CD4-positive, alpha-beta T cell (primary cell): Measurements from ENCODE around the gene POT1. TPM values are rescaled to one million over a fixed set of nuclear protein-coding genes. Genes with fewer than 3 reads are reported as not detected.

Experiments used
- ATAC-seq: fragments of 200-7000 bp; cut with Tn5 transposase; one replicate; pipeline ENCODE4 v1.10.0; 2022; ENCODE audit warnings: mild to moderate bottlenecking; ENCODE audit not compliant: poor library complexity
- CTCF ChIA-PET: fragments of 350-600 bp; sonication (Branson Sonifier 250); formaldehyde crosslinking; loops from one replicate; lab custom pipeline; 2021; ENCODE audit warnings: antibody characterized with exemption, inconsistent platforms; lab: Charles Lee
- POLR2A ChIA-PET: fragments of 350-600 bp; sonication (Branson Sonifier 250); formaldehyde crosslinking; loops from one replicate; lab custom pipeline; 2021; ENCODE audit warnings: antibody characterized with exemption, inconsistent platforms; lab: Charles Lee
- DNase-seq, 14 experiments: peaks; one replicate each; pipeline ENCODE4 v3.0.0-alpha.2; 2013 to 2020; ENCODE audit warnings: mixed read lengths in 2 of 14
- H3K27ac ChIP-seq, 2 donors: one replicate each; pipeline versions ENCODE4 v1.5.1 to v1.7.0; 2013; ENCODE audit warnings: low read length in 2 of 2, low read depth in 1 of 2, mild to moderate bottlenecking in 1 of 2
- H3K27me3 ChIP-seq, 2 experiments: 1 replicate in 1 of 2; 2 replicates in 1 of 2; pipeline versions ENCODE4 v1.6.1 to v1.7.0; 2013; ENCODE audit warnings: low read length in 2 of 2, control low read depth in 1 of 2, mild to moderate bottlenecking in 1 of 2, moderate library complexity in 1 of 2; ENCODE audit not compliant: insufficient read depth in 2 of 2, control insufficient read depth in 1 of 2
- H3K36me3 ChIP-seq: one replicate; pipeline ENCODE4 v1.6.1; 2013; ENCODE audit warnings: low read length, control low read depth; ENCODE audit not compliant: insufficient read depth
- H3K4me1 ChIP-seq: one replicate; pipeline ENCODE4 v1.6.1; 2013; ENCODE audit warnings: low read length, control low read depth; ENCODE audit not compliant: insufficient read depth
- H3K4me3 ChIP-seq: one replicate; pipeline ENCODE4 v1.5.1; 2013; ENCODE audit warnings: mild to moderate bottlenecking, low read length, moderate library complexity
- H3K9me3 ChIP-seq, 2 experiments: 1 replicate in 1 of 2; 2 replicates in 1 of 2; pipeline versions ENCODE4 v1.6.1 to v1.7.0; 2013; ENCODE audit warnings: low read length in 2 of 2, mild to moderate bottlenecking in 2 of 2, control low read depth in 1 of 2, moderate library complexity in 1 of 2; ENCODE audit not compliant: control insufficient read depth in 1 of 2, insufficient read depth in 1 of 2
- H3K27ac Mint-ChIP-seq: one replicate; pipeline ENCODE4 v1.8.0; 2020; ENCODE audit warnings: mixed read lengths
- H3K27me3 Mint-ChIP-seq: one replicate; pipeline ENCODE4 v1.8.0; 2021; ENCODE audit warnings: mixed read lengths
- H3K36me3 Mint-ChIP-seq: one replicate; pipeline ENCODE4 v1.8.0; 2021; ENCODE audit warnings: low read depth, mixed read lengths
- H3K4me1 Mint-ChIP-seq: one replicate; pipeline ENCODE4 v1.8.0; 2021; ENCODE audit warnings: low read depth, mixed read lengths
- H3K4me3 Mint-ChIP-seq: one replicate; pipeline ENCODE4 v1.8.0; 2020; ENCODE audit warnings: mild to moderate bottlenecking, mixed read lengths
- H3K9me3 Mint-ChIP-seq: one replicate; pipeline ENCODE4 v1.8.0; 2020; ENCODE audit warnings: mixed read lengths
- CTCF ChIP-seq: fragments of 200-600 bp; IDR thresholded peaks from one replicate; pipeline ENCODE4 v1.8.0; 2022; ENCODE audit warnings: antibody characterized with exemption, mild to moderate bottlenecking
- intact Hi-C, 2 experiments: fragments of 100-400 bp; cut with DNase I in 1 of 2; cut with micrococcal nuclease in 1 of 2; formaldehyde crosslinking; loops; one replicate each; pipeline versions ENCODE4 v1.15.1 to v1.9.0; 2023 to 2025; cut with DNase I, micrococcal nuclease
- total RNA-seq, 174 experiments: library from RNA in 2 of 174; stranded (reverse) in 2 of 174; gene quantifications; one replicate each; pipeline ENCODE4 v1.2.3 and lab custom pipeline; 2021 to 2026

The POT1 gene
- total RNA-seq, 2 experiments from 2014 or later, result 8.0 to 8.3 TPM

DNA sequence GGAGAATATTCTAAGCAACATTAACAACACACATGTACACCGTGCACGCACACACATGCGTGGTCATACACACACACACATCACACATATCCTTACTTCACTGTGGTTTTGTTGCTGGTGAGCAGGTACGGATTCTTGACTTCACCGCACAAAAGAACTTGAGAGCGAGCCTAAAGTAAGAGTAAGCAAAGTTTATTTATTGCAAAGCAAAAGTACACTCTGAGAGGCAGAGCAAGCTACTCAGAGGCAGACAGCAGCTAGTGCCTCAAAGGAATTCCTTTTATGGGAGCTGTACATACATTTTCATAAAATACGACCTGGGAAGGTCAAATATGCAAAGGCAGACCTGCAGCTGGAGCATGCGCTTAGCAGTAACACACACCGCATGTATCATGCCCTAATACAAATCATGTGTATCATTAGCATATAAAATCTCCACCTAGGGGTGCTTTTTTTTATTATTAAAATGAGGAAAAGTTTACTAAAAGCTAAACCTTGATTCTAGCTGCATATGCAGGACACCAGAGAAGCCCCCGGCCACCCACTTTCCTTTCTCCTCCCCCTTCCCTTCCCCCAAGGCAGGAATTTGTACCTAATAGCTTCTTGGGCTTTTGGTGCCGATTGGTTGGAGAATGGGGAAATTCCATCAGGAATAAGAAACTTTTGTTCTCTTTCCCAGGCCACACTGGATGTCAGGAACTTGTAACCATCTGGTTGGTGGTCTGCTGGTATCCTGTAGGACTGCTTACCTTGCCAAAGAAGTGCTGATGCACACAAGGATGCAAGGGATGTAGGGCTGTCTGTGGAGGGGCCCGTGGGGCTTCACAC lies 147.5 kb downstream of the POT1 start:
- DNase-seq, result no peak

GRCh38 chr7:124781418-124781817 lies 148.2 kb downstream of the POT1 start:
- DNase-seq, result no peak
- Mint-ChIP-seq H3K27ac (no peak overlapping the region), H3K36me3 (no peaks in the 10 kb centered on the region), H3K27me3 (peaks cover 19% of the 10 kb centered on the region), H3K4me3 (no peak overlapping the region), H3K9me3 (no peaks in the 10 kb centered on the region), H3K4me1 (no peaks in the 10 kb centered on the region)
- intact Hi-C loops, result no loop called here
- H3K36me3 ChIP-seq, result no peaks in the 10 kb centered on the region
- ChIA-PET CTCF (no interaction called here), POLR2A (no interaction called here)
- TF ChIP-seq CTCF, result no peak
- H3K4me3 ChIP-seq, result no peak overlapping the region
- H3K4me1 ChIP-seq, result no peaks in the 10 kb centered on the region
- no peaks in the 10 kb centered on the region for H3K27me3 ChIP-seq
- H3K27ac ChIP-seq, result no peak overlapping the region
- ATAC-seq, result no peak
- no peaks in the 10 kb centered on the region for H3K9me3 ChIP-seq

More for the DNA sequence above, 147.5 kb downstream of the POT1 start:
- Histone ChIP-seq H3K4me3 (no peak overlapping the region), H3K27me3 (no peaks in the 10 kb centered on the region), H3K27ac (no peak overlapping the region), H3K4me1 (no peaks in the 10 kb centered on the region), H3K9me3 (no peaks in the 10 kb centered on the region), H3K36me3 (no peaks in the 10 kb centered on the region)
- no peak for TF ChIP-seq CTCF
- H3K4me1 Mint-ChIP-seq, result no peaks in the 10 kb centered on the region
- ChIA-PET POLR2A (no interaction called here), CTCF (no interaction called here)
- H3K27me3 Mint-ChIP-seq, result peaks cover 22% of the 10 kb centered on the region
- H3K4me3 Mint-ChIP-seq, result no peak overlapping the region
- H3K9me3 Mint-ChIP-seq, result no peaks in the 10 kb centered on the region
- intact Hi-C loops, result no loop called here
- no peaks in the 10 kb centered on the region for H3K36me3 Mint-ChIP-seq
- no peak for ATAC-seq
- no peak overlapping the region for H3K27ac Mint-ChIP-seq

DNA sequence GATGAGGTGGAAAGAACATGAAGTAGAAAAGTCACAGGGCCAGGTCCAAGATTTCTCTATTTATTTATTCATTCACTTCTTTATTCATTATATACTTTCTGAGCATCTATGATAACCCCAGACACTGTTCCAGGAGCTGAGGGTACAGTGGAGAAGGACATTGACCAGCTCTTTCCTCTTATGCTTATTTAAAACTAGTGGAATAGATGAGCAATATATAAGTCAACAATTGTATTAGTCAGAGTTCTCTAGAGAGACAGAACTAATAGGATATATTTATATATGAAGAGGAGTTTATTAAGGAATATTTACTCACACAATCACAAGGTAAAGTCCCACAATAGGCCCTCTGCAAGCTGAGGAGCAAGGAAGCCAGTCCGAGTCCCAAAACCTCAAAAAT lies 149.0 kb downstream of the POT1 start:
- no peaks in the 10 kb centered on the region for H3K9me3 Mint-ChIP-seq
- Histone ChIP-seq H3K4me3 (no peak overlapping the region), H3K9me3 (no peaks in the 10 kb centered on the region), H3K4me1 (no peaks in the 10 kb centered on the region), H3K27me3 (no peaks in the 10 kb centered on the region), H3K27ac (no peak overlapping the region), H3K36me3 (no peaks in the 10 kb centered on the region)
- no peak for DNase-seq
- CTCF ChIA-PET, result no interaction called here
- no peak for TF ChIP-seq CTCF
- ATAC-seq, result no peak
- H3K4me1 Mint-ChIP-seq, result no peaks in the 10 kb centered on the region
- peaks cover 11% of the 10 kb centered on the region for H3K27me3 Mint-ChIP-seq
- POLR2A ChIA-PET, result no interaction called here
- no peak overlapping the region for H3K27ac Mint-ChIP-seq
- no peak overlapping the region for H3K4me3 Mint-ChIP-seq
- intact Hi-C loops, result no loop called here
- H3K36me3 Mint-ChIP-seq, result no peaks in the 10 kb centered on the region
